WI38 (cell line): ENCODE results near the gene STX10.

Source experiments
- H3K4me3 ChIP-seq: 2 replicates; pipeline ENCODE4 v1.5.1; 2011; ENCODE audit warnings: low read depth, mild to moderate bottlenecking, control low read depth, low read length
- CTCF ChIP-seq: IDR thresholded peaks from 2 replicates; pipeline ENCODE4 v1.5.1; 2012; ENCODE audit warnings: low read depth, mild to moderate bottlenecking, control low read depth, low read length

STX10 gene

GRCh38 chr19:13101590-13102415, 48.4 kb downstream of the STX10 start:
- H3K4me3 ChIP-seq = peak overlapping the region; percentile 27; the same call in 1 of the 2 replicates

GRCh38 chr19:13100841-13101589, 49.2 kb downstream of the STX10 start:
- H3K4me3 ChIP-seq = no peak overlapping the region

More at GRCh38 chr19:13101590-13102415, 48.4 kb downstream of the STX10 start:
- no peak for TF ChIP-seq CTCF

GRCh38 chr19:13100031-13100588, 50.1 kb downstream of the STX10 start:
- H3K4me3 ChIP-seq = no peak overlapping the region
- no peak for TF ChIP-seq CTCF

More at GRCh38 chr19:13100841-13101589, 49.2 kb downstream of the STX10 start:
- TF ChIP-seq CTCF = 0 out of 2 replicates have a peak, but pooled peaks have one; percentile 9

GRCh38 chr19:13099073-13099999, 50.8 kb downstream of the STX10 start:
- H3K4me3 ChIP-seq = no peak overlapping the region
- TF ChIP-seq CTCF = no peak

- no peak overlapping the region for H3K4me3 ChIP-seq
- no peak for TF ChIP-seq CTCF
Observed at GRCh38 chr19:13098277-13099072, 51.7 kb downstream of the STX10 start.

- TF ChIP-seq CTCF = no peak
- H3K4me3 ChIP-seq = no peak overlapping the region
Observed at GRCh38 chr19:13097463-13098258, 52.5 kb downstream of the STX10 start.
